A549 (cell line): ENCODE measurements around the gene TTI1.

Experiments
- CHD2 ChIP-seq: fragments of 150-350 bp; IDR thresholded peaks from 2 replicates; pipeline ENCODE4 v1.6.1; 2014; ENCODE audit warnings: low read length; ENCODE audit not compliant: partially characterized antibody
- CTCF ChIP-seq: fragments of >200 bp; sonication (Bioruptor Twin); formaldehyde crosslinking; IDR thresholded peaks from 3 replicates; pipeline ENCODE4 v1.5.1; 2016
- EHF ChIP-seq: fragments of 250-450 bp; sonication (Bioruptor Pico); IDR thresholded peaks from 2 replicates; pipeline ENCODE4 v1.5.0; 2020; ENCODE audit warnings: mild to moderate bottlenecking
- KDM1A ChIP-seq: fragments of 200-600 bp; sonication (generic); IDR thresholded peaks from 2 replicates; pipeline ENCODE4 v1.6.1; 2016; ENCODE audit warnings: low read depth, mild to moderate bottlenecking
- MAFK ChIP-seq: fragments of 450-650 bp; IDR thresholded peaks from 2 replicates; pipeline ENCODE4 v1.6.1; 2014; ENCODE audit not compliant: partially characterized antibody
- MAX ChIP-seq: IDR thresholded peaks from 2 replicates; pipeline ENCODE4 v1.6.1; 2012
- MYC ChIP-seq: IDR thresholded peaks from 2 replicates; pipeline ENCODE4 v1.6.1; 2012; ENCODE audit warnings: mild to moderate bottlenecking, inconsistent platforms, low read length, improper control_type of control experiment, borderline replicate concordance
- POLR2A ChIP-seq: IDR thresholded peaks from 2 replicates; pipeline ENCODE4 v1.6.1; 2012; ENCODE audit warnings: mild to moderate bottlenecking, low read length
- RCOR1 ChIP-seq: fragments of 150-350 bp; IDR thresholded peaks from 2 replicates; pipeline ENCODE4 v1.6.1; 2014; ENCODE audit warnings: antibody characterized with exemption, low read length, low read depth
- REST ChIP-seq: fragments of 200-600 bp; sonication (generic); IDR thresholded peaks from 2 replicates; pipeline ENCODE4 v1.6.1; 2016; ENCODE audit warnings: antibody characterized with exemption, mild to moderate bottlenecking, moderate library complexity
- RFX5 ChIP-seq: fragments of 450-650 bp; IDR thresholded peaks from 2 replicates; pipeline ENCODE4 v1.7.1; 2014; ENCODE audit warnings: antibody characterized with exemption, mild to moderate bottlenecking, moderate library complexity
- SMC3 ChIP-seq: fragments of >200 bp; sonication (Bioruptor Twin); formaldehyde crosslinking; IDR thresholded peaks from 3 replicates; pipeline ENCODE4 v1.6.1; 2018; ENCODE audit warnings: inconsistent platforms

- TF ChIP-seq CTCF (no peak), POLR2A (no peak), RCOR1 (no peak), MAFK (no peak), KDM1A (no peak), REST (no peak), MAX (no peak), MYC (no peak), SMC3 (no peak), RFX5 (no peak), CHD2 (no peak), EHF (CRISPR knock-in tag) (no peak)
These were observed 39.6 kb upstream of the TTI1 start for GRCh38 chr20:38072898-38073297.
